H4 (cell line): ENCODE results near the gene PLEKHG3. TPM values are rescaled to one million over a fixed set of nuclear protein-coding genes. Genes with fewer than 3 reads are reported as not detected.

ENCODE experiments used
- DNase-seq: peaks from one replicate; pipeline ENCODE4 v3.0.0-alpha.2; 2015; ENCODE audit warnings: low spot score
- total RNA-seq: library from RNA; depleted of rRNA; stranded (reverse); fragments of >200 nt; shearing (Covaris generic); gene quantifications from 2 replicates; pipeline ENCODE4 v1.2.3, GENCODE V29; 2014

PLEKHG3 gene
- total RNA-seq, 1 experiment from 2014 or later, result 4.6 TPM

GRCh38 chr14:64746298-64747250, 42.4 kb downstream of the PLEKHG3 start:
- no peak for DNase-seq

- no peak for DNase-seq
These were observed 43.1 kb downstream of the PLEKHG3 start for GRCh38 chr14:64747327-64747726.

GRCh38 chr14:64748521-64748920, 44.3 kb downstream of the PLEKHG3 start:
- no peak for DNase-seq

- DNase-seq, result no peak
These were observed 44.9 kb downstream of the PLEKHG3 start for GRCh38 chr14:64748995-64749714.

- DNase-seq, result no peak
These were observed 48.7 kb downstream of the PLEKHG3 start for GRCh38 chr14:64752909-64753308.

GRCh38 chr14:64753374-64753773, 49.1 kb downstream of the PLEKHG3 start:
- DNase-seq, result no peak

- DNase-seq, result no peak
These were observed 49.8 kb downstream of the PLEKHG3 start for GRCh38 chr14:64753999-64754398.

- no peak for DNase-seq
These were observed 50.5 kb downstream of the PLEKHG3 start for GRCh38 chr14:64754685-64755084.

- no peak for DNase-seq
These were observed 51.6 kb downstream of the PLEKHG3 start for GRCh38 chr14:64755781-64756221.

GRCh38 chr14:64756712-64757111, 52.5 kb downstream of the PLEKHG3 start:
- no peak for DNase-seq

- no peak for DNase-seq
These were observed 53.4 kb downstream of the PLEKHG3 start for GRCh38 chr14:64757601-64758000.

GRCh38 chr14:64758025-64758521, 53.8 kb downstream of the PLEKHG3 start:
- peak; percentile 27 for DNase-seq

GRCh38 chr14:64758691-64759554, 54.7 kb downstream of the PLEKHG3 start:
- DNase-seq, result peak; percentile 54

GRCh38 chr14:64759555-64759938, 55.3 kb downstream of the PLEKHG3 start:
- no peak for DNase-seq

GRCh38 chr14:64760146-64760755, 56.0 kb downstream of the PLEKHG3 start:
- no peak for DNase-seq

GRCh38 chr14:64760916-64761315, 56.7 kb downstream of the PLEKHG3 start:
- DNase-seq, result no peak

GRCh38 chr14:64761441-64762043, 57.3 kb downstream of the PLEKHG3 start:
- no peak for DNase-seq

GRCh38 chr14:64762044-64763034, 58.1 kb downstream of the PLEKHG3 start:
- peak; percentile 84 for DNase-seq

GRCh38 chr14:64763085-64763782, 59.0 kb downstream of the PLEKHG3 start:
- no peak for DNase-seq
